Omental fat pad (tissue), 4 donors: ENCODE measurements around the gene DSC1. TPM values are rescaled to one million over a fixed set of nuclear protein-coding genes. Genes with fewer than 3 reads are reported as not detected.

Experiments
- ATAC-seq: fragments of 150-250 bp; one replicate; pipeline ENCODE4 v1.9.1; 2016; ENCODE audit warnings: mild to moderate bottlenecking, moderate library complexity; ENCODE audit not compliant: low FRiP score
- DNase-seq: peaks from one replicate; pipeline ENCODE4 v3.0.0-alpha.2; 2019; ENCODE audit warnings: low spot score
- total RNA-seq, 4 donors: library from RNA; depleted of rRNA; stranded (reverse); fragments of >200 nt; gene quantifications; one replicate each; pipeline ENCODE4 v1.1.0, GENCODE V29; 2016
- TF ChIP-seq, protein P1 (sequence below), 3 donors: fragments of 450-650 bp; IDR thresholded peaks; one replicate each; pipeline ENCODE4 v1.5.1; 2016 to 2017; ENCODE audit warnings: antibody characterized with exemption in 3 of 3, mild to moderate bottlenecking in 3 of 3, moderate library complexity in 2 of 3

DSC1 gene, protein sequence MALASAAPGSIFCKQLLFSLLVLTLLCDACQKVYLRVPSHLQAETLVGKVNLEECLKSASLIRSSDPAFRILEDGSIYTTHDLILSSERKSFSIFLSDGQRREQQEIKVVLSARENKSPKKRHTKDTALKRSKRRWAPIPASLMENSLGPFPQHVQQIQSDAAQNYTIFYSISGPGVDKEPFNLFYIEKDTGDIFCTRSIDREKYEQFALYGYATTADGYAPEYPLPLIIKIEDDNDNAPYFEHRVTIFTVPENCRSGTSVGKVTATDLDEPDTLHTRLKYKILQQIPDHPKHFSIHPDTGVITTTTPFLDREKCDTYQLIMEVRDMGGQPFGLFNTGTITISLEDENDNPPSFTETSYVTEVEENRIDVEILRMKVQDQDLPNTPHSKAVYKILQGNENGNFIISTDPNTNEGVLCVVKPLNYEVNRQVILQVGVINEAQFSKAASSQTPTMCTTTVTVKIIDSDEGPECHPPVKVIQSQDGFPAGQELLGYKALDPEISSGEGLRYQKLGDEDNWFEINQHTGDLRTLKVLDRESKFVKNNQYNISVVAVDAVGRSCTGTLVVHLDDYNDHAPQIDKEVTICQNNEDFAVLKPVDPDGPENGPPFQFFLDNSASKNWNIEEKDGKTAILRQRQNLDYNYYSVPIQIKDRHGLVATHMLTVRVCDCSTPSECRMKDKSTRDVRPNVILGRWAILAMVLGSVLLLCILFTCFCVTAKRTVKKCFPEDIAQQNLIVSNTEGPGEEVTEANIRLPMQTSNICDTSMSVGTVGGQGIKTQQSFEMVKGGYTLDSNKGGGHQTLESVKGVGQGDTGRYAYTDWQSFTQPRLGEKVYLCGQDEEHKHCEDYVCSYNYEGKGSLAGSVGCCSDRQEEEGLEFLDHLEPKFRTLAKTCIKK
- total RNA-seq: under 1 TPM in 1 of 4 donors, not detected in 3; 0.09 TPM

GRCh38 chr18:31162825-31163435 lies at the start of gene DSC1:
Gene DSC1, minus strand, starts transcription at chr18:31162856. Its CDS starts 262 bp downstream, at chr18:31162594.
- TF ChIP-seq, protein P1, sequence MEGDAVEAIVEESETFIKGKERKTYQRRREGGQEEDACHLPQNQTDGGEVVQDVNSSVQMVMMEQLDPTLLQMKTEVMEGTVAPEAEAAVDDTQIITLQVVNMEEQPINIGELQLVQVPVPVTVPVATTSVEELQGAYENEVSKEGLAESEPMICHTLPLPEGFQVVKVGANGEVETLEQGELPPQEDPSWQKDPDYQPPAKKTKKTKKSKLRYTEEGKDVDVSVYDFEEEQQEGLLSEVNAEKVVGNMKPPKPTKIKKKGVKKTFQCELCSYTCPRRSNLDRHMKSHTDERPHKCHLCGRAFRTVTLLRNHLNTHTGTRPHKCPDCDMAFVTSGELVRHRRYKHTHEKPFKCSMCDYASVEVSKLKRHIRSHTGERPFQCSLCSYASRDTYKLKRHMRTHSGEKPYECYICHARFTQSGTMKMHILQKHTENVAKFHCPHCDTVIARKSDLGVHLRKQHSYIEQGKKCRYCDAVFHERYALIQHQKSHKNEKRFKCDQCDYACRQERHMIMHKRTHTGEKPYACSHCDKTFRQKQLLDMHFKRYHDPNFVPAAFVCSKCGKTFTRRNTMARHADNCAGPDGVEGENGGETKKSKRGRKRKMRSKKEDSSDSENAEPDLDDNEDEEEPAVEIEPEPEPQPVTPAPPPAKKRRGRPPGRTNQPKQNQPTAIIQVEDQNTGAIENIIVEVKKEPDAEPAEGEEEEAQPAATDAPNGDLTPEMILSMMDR (IDR thresholded peaks at IDR 0.05): no peak
- peak; percentile 19 for ATAC-seq
- DNase-seq: no peak

DNA sequence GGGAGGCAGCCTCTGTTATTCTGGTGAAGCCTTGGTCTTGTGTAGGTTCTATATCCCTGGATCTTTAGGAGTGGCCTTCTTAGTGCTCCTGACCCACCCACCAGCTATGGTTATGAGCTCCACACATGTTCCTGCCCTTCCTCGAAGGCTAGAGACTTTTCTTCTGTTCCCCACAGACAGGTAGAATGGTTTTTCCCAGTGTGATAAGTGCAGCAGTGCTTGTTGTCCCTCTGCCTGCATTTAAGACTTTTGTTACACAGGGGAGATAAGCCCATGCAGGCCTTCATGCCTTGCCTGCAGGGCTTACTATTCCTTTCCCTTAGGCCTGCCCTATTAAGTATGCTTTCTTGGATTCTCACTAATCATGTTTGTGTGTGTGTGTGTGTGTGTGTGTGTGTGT lies 48.4 kb upstream of the DSC1 start:
- TF ChIP-seq, protein P1 (IDR thresholded peaks at IDR 0.05): no peak

GRCh38 chr18:31209041-31209440 lies 46.4 kb upstream of the DSC1 start:
- ATAC-seq: no peak
- no peak for DNase-seq
- TF ChIP-seq, protein P1 (IDR thresholded peaks at IDR 0.05): no peak

More for the DNA sequence above, 48.4 kb upstream of the DSC1 start:
- ATAC-seq: no peak
- DNase-seq: no peak

DNA sequence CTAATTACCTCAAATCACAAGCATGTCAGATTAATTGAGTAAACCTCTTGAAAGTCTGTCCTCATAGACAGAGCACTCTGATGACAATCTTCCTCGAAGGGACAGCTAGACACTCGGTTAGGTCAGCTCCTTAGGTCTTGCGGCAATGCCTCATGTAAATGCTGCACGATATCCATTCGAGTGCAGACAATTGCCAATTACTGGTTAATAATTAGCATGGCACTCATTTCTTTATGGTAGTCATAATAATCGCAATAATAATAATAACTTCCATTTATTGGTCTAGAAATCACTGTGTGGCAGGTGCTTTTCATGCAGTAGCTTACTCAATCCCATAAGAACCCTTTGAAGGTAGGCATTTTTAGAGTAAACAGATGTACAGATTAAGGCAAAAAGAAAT lies 44.7 kb upstream of the DSC1 start:
- DNase-seq (no peak), ATAC-seq (no peak)
- TF ChIP-seq, protein P1 (IDR thresholded peaks at IDR 0.05): no peak

GRCh38 chr18:31206787-31207381 lies 44.2 kb upstream of the DSC1 start:
- no peak for DNase-seq
- TF ChIP-seq, protein P1 (IDR thresholded peaks at IDR 0.05): no peak
- peak; percentile 52 for ATAC-seq

GRCh38 chr18:31206071-31206470 lies 43.4 kb upstream of the DSC1 start:
- TF ChIP-seq, protein P1 (IDR thresholded peaks at IDR 0.05): no peak
- ATAC-seq (no peak), DNase-seq (no peak)
